PFSK-1 (cell line): ENCODE data around the gene NT5C1A.

ENCODE experiments used
- POLR2AphosphoS5 ChIP-seq: IDR thresholded peaks from 2 replicates; pipeline ENCODE4 v1.6.1; 2012; ENCODE audit warnings: low read depth, mild to moderate bottlenecking, control low read depth, low read length, moderate library complexity
- SIN3A ChIP-seq: IDR thresholded peaks from 2 replicates; pipeline ENCODE4 v1.6.1; 2012; ENCODE audit warnings: mild to moderate bottlenecking, low read length, moderate library complexity, borderline replicate concordance; ENCODE audit not compliant: insufficient read depth

- no peak for TF ChIP-seq SIN3A
- TF ChIP-seq POLR2AphosphoS5: no peak
Observed at GRCh38 chr1:39687243-39687642, 15.3 kb upstream of the NT5C1A start.
